ENCODE results near the gene TBR1.

TBR1 gene

DNA sequence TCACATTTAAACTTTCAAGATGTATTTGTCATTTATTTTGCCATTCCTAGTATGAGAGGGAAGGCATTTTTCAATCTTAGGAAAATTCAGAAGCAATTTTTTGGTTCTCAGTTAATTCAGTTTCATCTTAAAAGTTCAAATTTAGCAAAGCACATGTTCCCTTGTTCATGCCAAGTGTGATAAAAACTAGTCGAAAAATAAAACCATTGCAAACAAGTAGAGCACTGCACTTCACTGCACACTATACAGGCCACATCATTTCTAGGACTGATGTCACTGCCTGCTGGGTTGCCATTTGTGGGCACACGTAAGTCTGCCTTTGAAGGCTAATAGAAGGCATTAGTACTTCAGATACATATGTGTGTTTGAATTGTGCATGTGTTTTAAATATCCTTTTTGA, 14.3 kb downstream of the TBR1 start:
- DNase-seq = no peak

DNA sequence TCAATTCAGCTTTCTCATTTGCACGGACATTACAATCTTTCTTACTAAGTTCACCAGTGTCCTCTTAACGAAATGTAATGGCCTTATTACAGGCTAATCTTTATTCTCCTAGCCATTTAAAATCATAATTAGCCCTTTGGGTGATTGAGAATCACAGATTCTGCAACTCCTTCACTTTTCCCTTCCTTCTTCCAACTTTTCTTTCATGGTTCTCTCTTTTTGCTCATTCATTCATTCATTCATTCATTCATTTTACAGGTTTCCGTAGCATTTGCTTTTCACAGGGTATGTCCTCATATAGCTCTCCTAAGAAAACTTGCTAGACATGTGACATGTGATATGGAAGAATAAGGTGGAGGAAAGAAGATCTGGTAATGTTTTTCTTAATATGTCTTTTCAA, 16.0 kb downstream of the TBR1 start:
- no peak for DNase-seq

DNA sequence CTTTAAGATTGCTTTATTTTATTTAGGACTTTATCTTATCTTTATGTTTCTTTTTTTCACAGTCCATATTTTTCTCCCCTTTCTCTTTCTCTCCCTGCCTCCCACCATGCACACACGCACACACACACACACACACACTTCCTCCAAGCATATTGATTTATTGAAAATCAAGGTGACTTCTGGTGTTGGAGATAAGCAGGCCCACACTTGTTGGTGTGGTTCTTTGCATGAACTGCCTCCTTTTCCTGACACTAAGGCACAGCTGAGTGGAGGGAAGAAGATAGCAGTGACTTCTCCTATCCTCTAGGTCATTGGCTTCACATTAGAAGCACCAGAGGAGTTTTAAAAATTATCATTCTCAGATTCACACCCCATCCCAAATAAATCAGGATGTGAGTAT, 18.0 kb downstream of the TBR1 start:
- DNase-seq = no peak

DNA sequence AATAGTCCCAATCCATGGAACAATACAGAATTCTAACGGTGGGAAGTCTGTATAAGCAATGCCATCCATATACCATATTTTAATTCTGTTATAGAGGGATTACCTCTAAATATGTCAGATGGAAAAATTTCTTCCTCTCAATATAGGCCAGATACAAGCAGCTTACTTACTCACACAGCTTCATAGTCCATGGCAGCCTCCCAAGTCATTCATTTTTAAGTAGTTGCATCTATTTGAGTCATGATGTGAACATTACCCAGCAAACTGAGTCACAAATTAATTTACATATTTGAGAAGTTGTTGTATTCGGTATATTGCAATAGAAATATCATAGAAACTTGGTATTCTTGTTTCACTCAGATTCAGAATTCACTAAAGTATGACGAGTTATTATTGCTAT, 20.3 kb downstream of the TBR1 start:
- DNase-seq = no peak

- no peak for DNase-seq
These were observed 22.5 kb downstream of the TBR1 start for GRCh38 chr2:161438598-161438997.

- DNase-seq = no peak
These were observed 29.0 kb downstream of the TBR1 start for GRCh38 chr2:161445097-161445496.

- DNase-seq = peak; percentile 39 to 76
These were observed 32.3 kb downstream of the TBR1 start for GRCh38 chr2:161448431-161448830.

- DNase-seq = no peak
These were observed 55.5 kb downstream of the TBR1 start for GRCh38 chr2:161471631-161472030.

GRCh38 chr2:161474920-161475319, 58.8 kb downstream of the TBR1 start:
- DNase-seq = no peak
